WERI-Rb-1 (cell line): ENCODE measurements around the gene ZNF205.
"Not testable (repeated sequence)": the region's sequence is repeated elsewhere in the genome, so short reads cannot be mapped to it uniquely, and the experiment has no call there.

Experiments
- DNase-seq: peaks from one replicate; pipeline ENCODE4 v3.0.0-alpha.2; 2020
- H3K27ac ChIP-seq: fragments of 250-450 bp; sonication (Bioruptor Pico); 2 replicates; pipeline ENCODE4 v1.5.1; 2020; ENCODE audit warnings: mild to moderate bottlenecking, moderate library complexity
- H3K27me3 ChIP-seq: fragments of 250-450 bp; sonication (Bioruptor Pico); 2 replicates; pipeline ENCODE4 v1.5.1; 2021; ENCODE audit warnings: mild to moderate bottlenecking, low read depth, moderate library complexity; ENCODE audit not compliant: insufficient read depth, severe bottlenecking
- H3K36me3 ChIP-seq: fragments of 250-450 bp; sonication (Bioruptor Pico); 2 replicates; pipeline ENCODE4 v1.5.1; 2020; ENCODE audit warnings: mild to moderate bottlenecking, moderate library complexity
- H3K4me3 ChIP-seq: 2 replicates; pipeline ENCODE4 v1.5.1; 2011; ENCODE audit warnings: low read depth, mild to moderate bottlenecking, control low read depth, low read length
- H3K9me3 ChIP-seq: fragments of 250-450 bp; sonication (Bioruptor Pico); 2 replicates; pipeline ENCODE4 v1.5.1; 2021; ENCODE audit warnings: mild to moderate bottlenecking, moderate library complexity; ENCODE audit not compliant: severe bottlenecking
- CTCF ChIP-seq: IDR thresholded peaks from 2 replicates; pipeline ENCODE4 v1.5.1; 2011; ENCODE audit warnings: low read depth, mild to moderate bottlenecking, control low read depth, inconsistent platforms, low read length

ZNF205 gene

GRCh38 chr16:3138823-3139426 is 26.5 kb downstream of the ZNF205 start:
- no peaks in the 10 kb centered on the region for H3K9me3 ChIP-seq
- H3K27me3 ChIP-seq, result no peaks in the 10 kb centered on the region
- no peak for TF ChIP-seq CTCF
- H3K36me3 ChIP-seq, result peaks cover 26% of the 10 kb centered on the region
- DNase-seq, result no peak
- H3K27ac ChIP-seq, result no peak overlapping the region
- H3K4me3 ChIP-seq, result no peak overlapping the region

DNA sequence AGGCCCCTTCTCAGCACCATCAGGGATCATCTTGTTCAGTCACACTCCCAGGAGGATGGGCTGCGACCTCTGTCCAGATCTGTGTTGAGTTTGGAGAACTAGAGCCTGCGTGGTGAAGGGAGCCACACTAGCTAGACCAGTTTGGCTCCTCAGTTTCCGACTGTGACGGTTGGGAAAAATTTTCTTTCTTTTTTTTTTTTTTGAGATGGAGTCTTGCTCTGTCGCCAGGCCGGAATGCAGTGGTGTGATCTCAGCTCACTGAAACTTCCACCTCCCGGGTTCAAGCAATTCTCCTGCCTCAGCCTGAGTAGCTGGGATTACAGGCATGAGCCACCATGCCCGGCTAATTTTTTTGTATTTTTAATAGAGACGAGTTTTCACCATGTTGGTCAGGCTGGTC is 27.2 kb downstream of the ZNF205 start:
- not testable (repeated sequence) for H3K9me3 ChIP-seq, H3K4me3 ChIP-seq, DNase-seq, H3K27me3 ChIP-seq, H3K27ac ChIP-seq
- H3K36me3 ChIP-seq, result peaks cover 20% of the 10 kb centered on the region

GRCh38 chr16:3140603-3141427 is 28.4 kb downstream of the ZNF205 start:
- Histone ChIP-seq H3K4me3 (no peak overlapping the region), H3K9me3 (no peaks in the 10 kb centered on the region), H3K27me3 (no peaks in the 10 kb centered on the region), H3K27ac (no peak overlapping the region), H3K36me3 (peaks cover 19% of the 10 kb centered on the region)
- no peak for DNase-seq
- no peak for TF ChIP-seq CTCF

- no peaks in the 10 kb centered on the region for H3K9me3 ChIP-seq
- no peaks in the 10 kb centered on the region for H3K27me3 ChIP-seq
- no peak for DNase-seq
- H3K4me3 ChIP-seq, result no peak overlapping the region
- no peak for TF ChIP-seq CTCF
- H3K36me3 ChIP-seq, result peaks cover 19% of the 10 kb centered on the region
- no peak overlapping the region for H3K27ac ChIP-seq
These were observed 29.5 kb downstream of the ZNF205 start for GRCh38 chr16:3141781-3142311.

DNA sequence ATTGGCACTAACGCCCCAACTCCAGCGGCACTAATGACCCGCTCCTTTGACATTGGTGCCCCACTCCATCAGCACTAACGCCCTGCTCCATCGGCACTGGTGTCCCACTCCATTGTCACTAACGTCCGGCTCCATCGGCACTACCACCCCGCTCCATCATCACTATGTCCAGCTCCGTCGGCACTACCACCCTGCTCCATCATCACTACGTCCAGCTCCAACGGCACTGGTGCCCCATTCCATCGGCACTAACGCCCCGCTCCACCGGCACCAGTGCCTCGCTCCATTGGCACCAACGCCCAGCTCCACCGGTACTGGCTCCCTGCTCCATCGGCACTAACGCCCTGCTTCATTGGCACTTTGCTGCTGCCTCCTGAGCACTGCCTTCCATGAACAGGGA is 29.9 kb downstream of the ZNF205 start:
- no peak for DNase-seq
- Histone ChIP-seq H3K4me3 (no peak overlapping the region), H3K27ac (no peak overlapping the region), H3K27me3 (no peaks in the 10 kb centered on the region), H3K36me3 (peaks cover 19% of the 10 kb centered on the region), H3K9me3 (no peaks in the 10 kb centered on the region)
- no peak for TF ChIP-seq CTCF

DNA sequence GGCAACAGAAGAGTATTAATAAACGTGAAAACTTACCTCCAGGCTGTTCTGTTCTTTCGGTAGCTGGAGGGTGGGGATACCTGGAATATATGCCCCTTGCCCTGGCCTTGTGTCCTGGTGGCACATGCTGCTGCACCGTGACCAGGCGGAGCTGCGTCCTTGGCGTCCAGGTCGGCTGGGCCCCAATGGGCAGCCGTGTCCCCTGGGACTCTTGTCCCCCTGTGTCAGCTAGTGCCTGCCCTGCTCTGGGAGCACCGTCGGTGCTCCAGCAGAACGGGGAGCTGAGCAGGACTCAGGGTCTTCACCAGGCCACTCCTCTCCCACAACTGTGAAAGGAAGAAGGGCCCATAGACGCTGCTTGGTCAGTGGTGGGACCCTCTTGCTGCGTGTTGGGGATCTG is 30.4 kb downstream of the ZNF205 start:
- no peaks in the 10 kb centered on the region for H3K9me3 ChIP-seq
- H3K27me3 ChIP-seq, result no peaks in the 10 kb centered on the region
- H3K36me3 ChIP-seq, result peaks cover 19% of the 10 kb centered on the region
- no peak for TF ChIP-seq CTCF
- no peak for DNase-seq
- H3K4me3 ChIP-seq, result no peak overlapping the region
- no peak overlapping the region for H3K27ac ChIP-seq
